ENCODE results near the gene GRP.

The GRP gene

DNA sequence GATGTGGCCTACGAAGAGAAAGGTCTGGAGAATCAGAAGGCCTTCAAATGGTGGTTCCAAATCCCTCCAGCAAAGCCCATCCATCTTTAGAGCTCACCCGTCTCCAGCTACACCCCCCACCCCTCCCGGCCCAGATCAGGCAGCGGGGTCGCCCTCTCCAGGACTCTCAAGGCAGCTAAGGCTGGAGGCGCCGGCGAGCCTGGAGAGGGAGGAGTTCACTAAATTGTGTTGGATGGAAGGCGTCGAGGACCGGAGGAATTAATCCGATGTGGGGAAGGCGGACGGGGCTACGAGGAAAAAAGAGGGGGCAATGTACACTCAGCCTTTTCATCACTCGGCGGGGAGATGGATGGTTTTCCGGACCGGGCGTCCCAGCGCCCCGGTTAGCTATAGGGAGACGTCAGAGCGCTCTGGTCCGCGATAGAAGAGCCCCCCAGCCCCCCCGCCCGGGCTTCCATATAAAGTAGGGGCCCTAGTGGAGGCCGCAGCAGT, at the start of gene GRP:
Gene GRP (plus strand): TSS at position 487 of the 492 bp plus-strand sequence. CDS start 108 bp downstream, outside the sequence.
- no peak for FAIRE-seq

GRCh38 chr18:59172664-59173249, 47.2 kb upstream of the GRP start:
- no peak for FAIRE-seq

DNA sequence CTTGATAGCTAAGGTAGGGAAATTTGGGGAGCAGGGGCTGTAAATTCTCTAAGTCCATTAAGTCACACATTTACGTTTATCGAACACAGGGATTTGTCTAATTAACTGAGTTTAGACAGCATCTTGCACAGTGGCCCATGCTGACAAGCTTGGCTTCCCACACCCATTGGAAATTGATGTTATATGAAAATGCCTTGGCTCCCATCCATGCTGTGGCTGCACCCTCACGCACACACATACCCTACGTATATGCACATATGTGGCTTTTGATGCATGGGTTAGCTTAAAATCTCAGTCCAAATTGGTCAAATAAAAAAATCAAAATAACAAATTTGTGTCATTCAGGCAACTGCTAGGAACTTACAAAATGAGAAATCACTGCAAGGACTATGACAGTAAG, 42.5 kb upstream of the GRP start:
- FAIRE-seq: no peak

- FAIRE-seq: no peak
These were observed 39.7 kb upstream of the GRP start for GRCh38 chr18:59180150-59180845.

GRCh38 chr18:59182673-59183072, 37.3 kb upstream of the GRP start:
- no peak for FAIRE-seq

DNA sequence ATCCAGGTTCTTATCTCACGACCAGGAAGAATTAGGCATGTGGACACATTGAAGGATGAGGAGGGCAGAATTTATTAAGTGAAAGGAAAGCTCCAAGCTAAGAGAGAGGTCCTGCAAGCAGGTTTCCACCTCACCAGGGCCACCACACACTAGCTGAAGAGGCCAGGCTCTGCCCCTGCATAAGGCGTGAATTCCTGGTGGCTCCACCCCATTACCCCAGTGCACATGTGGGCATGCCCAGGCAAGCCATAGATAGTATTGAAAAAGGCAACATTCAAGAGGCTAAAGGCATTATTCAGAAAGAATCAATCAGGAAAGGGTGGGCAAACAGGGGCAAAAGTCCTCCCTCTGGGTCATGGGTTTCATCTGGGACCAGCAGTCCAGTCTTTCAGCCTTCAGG, 30.9 kb upstream of the GRP start:
- FAIRE-seq: no peak

GRCh38 chr18:59189746-59190145, 30.2 kb upstream of the GRP start:
- FAIRE-seq: no peak

GRCh38 chr18:59196161-59196725, 23.7 kb upstream of the GRP start:
- no peak for FAIRE-seq

GRCh38 chr18:59197636-59198035, 22.3 kb upstream of the GRP start:
- FAIRE-seq: no peak

DNA sequence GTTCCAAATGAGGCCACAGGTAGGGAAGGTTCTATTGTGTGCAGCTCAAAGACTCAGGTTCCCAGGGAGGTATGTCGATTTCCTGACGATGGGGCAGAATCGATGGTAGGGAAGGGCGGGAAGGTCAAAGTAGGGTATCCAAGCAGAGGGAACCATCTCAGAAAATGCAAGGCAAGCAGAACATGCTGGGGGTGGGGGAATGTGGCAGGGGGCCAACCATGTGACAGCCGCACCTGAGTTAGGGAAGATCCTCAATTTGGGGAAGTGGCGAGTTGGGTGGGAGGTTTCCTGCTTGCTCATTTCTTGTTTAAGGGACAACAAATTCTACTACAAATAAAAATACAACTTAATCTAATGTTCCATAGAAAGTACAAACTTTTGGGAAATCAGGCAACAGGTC, 21.7 kb upstream of the GRP start:
- FAIRE-seq: no peak

DNA sequence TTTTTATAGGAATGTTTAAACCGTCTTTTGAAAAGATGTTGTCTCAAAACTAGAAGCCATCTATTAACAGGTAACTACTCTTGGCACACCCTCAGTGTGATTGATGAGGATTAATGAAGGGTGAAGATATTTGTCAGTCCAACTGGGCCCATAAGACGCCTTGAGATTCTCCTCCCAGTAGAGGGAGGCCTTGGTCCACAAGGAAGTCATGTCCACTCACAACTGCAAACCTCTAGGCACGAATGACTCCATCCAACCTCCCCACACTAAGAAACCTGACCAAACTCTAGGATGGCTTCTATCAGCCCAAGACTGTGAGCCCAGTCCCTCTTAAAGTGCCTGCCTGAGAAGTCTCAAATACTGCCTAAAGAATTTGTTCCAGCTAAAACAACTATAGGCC, 19.2 kb upstream of the GRP start:
- no peak for FAIRE-seq

GRCh38 chr18:59202258-59202820, 17.6 kb upstream of the GRP start:
- no peak for FAIRE-seq

DNA sequence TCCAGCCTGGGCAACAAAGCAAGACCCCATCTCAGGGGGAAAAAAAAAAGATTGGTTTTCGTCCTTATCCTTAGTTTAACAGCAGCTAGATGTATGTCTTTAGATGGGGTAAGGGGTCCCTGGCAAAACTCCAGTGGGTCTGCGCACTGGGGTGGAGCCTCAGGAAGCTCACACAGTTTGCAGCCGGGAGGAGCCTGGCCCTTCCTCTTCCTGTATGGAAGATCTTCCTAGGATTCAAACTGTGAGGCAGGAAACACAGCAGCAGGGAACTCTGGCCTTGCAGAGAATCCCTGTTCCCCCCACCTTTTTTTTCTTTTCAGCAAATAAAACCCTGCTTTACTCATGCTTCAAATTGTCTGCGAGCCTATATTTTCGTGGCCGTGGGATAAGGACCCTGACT, 12.5 kb upstream of the GRP start:
- FAIRE-seq: no peak

GRCh38 chr18:59208602-59209125, 11.3 kb upstream of the GRP start:
- FAIRE-seq: no peak

DNA sequence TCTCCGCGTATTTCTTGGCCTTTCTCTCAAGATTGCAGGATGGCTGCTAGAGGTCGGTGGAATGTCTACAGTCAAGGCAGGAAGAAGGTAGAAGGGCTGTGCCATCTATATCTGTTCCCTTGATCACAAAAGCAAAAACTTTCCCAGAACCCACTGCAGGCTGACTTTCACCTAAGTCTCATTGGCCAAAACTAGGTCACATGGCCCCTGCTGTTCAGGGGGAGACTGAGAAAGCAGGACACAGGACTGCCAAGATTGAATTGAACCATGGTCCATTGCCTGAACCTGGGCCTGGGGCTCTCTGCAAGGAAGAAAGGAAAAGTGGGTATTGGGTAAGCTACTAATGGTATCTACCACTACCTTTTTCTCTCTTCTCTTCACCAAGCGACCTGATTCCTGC, 9.7 kb upstream of the GRP start:
- FAIRE-seq: no peak

DNA sequence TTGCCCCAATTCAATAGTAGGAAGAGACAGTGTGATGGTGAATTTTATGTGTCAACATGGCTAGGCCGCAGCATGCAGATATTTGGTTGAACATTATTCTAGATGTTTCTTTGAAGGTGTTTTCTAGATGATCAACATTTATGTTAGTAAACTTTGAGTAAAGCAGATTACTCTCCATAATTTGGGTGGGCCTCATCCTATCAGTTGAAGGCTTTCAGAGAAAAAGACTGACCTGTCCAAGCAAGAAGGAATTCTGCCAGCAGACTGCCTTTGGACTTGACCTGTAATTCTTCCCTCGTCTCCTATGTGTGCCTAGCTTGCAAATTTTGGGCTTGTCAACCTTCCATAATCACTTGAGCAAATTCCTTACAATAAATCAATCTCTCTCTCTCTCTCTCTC, 8.3 kb upstream of the GRP start:
- no peak for FAIRE-seq

GRCh38 chr18:59218018-59218417, 1.9 kb upstream of the GRP start:
- no peak for FAIRE-seq

GRCh38 chr18:59220164-59220783, 316 bp downstream of the GRP start:
- FAIRE-seq: no peak

DNA sequence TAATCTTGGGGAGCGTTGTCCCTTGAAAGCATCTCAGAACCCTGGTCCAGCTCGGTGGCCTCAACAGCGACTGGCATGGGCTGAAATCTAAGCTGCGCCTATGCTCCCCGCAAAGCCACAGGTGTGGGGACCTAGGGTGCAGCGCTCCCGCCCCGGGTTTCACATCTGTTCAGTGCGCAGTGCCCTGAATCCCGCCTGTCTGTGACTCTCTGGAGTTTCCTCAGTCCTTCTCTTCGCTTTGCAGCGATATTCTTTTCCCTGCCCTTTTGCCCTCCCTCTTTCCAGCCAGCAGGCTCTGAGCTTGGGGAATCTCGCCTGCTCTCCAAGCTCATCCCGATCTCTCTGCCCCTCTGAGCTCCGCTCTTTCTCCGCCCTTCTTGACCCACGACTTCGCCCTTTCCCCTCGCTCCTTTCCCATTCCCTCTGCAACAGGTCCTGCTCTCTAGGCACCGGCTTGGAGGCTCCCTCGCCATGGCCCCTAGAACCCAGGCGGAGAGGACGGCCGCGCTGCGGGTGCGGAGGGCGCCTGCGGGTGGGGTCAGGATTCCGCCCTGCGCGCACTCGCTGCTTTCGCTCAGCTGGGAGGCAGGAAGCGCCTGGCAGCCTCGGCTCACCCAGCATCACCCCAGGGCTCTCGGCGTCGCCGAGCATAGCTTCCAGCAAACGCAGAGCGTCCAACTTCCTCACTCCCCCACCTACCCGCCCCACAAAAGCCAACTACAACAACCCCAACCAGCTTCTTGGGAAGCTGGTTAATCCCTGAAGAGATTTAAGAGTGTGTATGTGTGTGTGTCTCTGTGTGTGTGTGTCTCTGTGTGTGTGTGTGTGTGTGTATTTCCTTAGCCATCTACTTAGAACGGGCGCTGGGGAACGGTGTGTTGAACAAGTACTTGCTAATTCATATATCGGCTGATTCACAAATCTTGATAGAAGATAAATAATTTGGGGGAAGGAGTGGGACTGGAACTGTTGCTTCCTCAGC, 1.1 kb downstream of the GRP start:
- FAIRE-seq: no peak

- FAIRE-seq: no peak
These were observed 2.4 kb downstream of the GRP start for GRCh38 chr18:59222341-59222740.

- no peak for FAIRE-seq
These were observed 8.4 kb downstream of the GRP start for GRCh38 chr18:59228351-59228750.

GRCh38 chr18:59229191-59229590, 9.2 kb downstream of the GRP start:
- FAIRE-seq: no peak
